Measurements from ENCODE around the gene CIROP.

DNA sequence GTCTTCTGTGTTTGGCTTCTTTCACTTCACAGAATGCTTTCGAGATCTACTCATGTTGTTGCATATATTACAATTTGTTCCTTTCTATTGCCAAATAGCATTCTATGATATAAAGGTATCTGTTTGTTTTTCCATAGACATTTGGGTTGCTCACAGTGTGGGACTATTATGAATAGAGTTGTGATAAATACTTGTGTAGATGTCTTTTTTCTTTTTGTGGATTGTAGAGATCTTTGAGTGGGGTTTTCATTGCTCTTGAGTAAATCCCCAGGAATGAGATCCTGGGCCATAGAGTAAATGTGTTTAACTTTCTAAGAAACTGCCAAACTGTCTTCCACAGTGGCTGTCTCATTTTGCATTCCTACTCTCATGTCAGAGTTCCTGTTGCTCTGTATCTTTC lies 39.1 kb upstream of the CIROP start:
- TF ChIP-seq POLR2A (IDR thresholded peaks at IDR 0.05) (no peak), EP300 (IDR thresholded peaks at IDR 0.05) (no peak), POLR2AphosphoS5 (IDR thresholded peaks at IDR 0.05) (no peak)
- TF ChIP-seq, protein P1, sequence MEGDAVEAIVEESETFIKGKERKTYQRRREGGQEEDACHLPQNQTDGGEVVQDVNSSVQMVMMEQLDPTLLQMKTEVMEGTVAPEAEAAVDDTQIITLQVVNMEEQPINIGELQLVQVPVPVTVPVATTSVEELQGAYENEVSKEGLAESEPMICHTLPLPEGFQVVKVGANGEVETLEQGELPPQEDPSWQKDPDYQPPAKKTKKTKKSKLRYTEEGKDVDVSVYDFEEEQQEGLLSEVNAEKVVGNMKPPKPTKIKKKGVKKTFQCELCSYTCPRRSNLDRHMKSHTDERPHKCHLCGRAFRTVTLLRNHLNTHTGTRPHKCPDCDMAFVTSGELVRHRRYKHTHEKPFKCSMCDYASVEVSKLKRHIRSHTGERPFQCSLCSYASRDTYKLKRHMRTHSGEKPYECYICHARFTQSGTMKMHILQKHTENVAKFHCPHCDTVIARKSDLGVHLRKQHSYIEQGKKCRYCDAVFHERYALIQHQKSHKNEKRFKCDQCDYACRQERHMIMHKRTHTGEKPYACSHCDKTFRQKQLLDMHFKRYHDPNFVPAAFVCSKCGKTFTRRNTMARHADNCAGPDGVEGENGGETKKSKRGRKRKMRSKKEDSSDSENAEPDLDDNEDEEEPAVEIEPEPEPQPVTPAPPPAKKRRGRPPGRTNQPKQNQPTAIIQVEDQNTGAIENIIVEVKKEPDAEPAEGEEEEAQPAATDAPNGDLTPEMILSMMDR (IDR thresholded peaks at IDR 0.05) = no peak

Measured in sigmoid colon (tissue), 4 donors.